Lower leg skin (tissue), 3 donors: ENCODE measurements around the gene EIF4G1.

ENCODE experiments used
- POLR2A ChIP-seq, 2 donors: fragments of 450-650 bp; IDR thresholded peaks; one replicate each; pipeline ENCODE4 v1.6.1; 2016 to 2017; ENCODE audit warnings: antibody characterized with exemption in 2 of 2, mild to moderate bottlenecking in 1 of 2, moderate library complexity in 1 of 2
- TF ChIP-seq, protein P1 (sequence below), 3 donors: fragments of 450-650 bp; IDR thresholded peaks; one replicate each; pipeline ENCODE4 v1.5.1; 2016; ENCODE audit warnings: antibody characterized with exemption in 3 of 3, mild to moderate bottlenecking in 3 of 3, moderate library complexity in 2 of 3

DNA sequence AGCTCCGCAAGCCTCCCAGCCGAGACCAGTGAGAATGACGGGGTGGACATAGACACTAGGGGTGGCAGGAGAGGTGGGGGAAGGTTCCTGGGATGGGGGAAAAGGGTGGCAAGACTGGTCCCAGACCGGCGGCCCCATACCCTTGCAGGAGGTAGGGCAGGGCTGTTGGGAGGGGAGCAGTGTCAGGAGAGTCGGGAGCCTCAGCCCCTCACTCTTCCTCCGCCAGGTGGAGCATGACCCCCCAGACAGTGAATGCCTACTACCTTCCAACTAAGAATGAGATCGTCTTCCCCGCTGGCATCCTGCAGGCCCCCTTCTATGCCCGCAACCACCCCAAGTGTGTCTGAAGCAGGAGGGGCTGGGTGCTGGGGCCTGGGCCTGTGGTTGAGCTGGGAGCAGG is 24.1 kb upstream of the EIF4G1 start:
- TF ChIP-seq POLR2A (IDR thresholded peaks at IDR 0.05) = no peak
- TF ChIP-seq, protein P1, sequence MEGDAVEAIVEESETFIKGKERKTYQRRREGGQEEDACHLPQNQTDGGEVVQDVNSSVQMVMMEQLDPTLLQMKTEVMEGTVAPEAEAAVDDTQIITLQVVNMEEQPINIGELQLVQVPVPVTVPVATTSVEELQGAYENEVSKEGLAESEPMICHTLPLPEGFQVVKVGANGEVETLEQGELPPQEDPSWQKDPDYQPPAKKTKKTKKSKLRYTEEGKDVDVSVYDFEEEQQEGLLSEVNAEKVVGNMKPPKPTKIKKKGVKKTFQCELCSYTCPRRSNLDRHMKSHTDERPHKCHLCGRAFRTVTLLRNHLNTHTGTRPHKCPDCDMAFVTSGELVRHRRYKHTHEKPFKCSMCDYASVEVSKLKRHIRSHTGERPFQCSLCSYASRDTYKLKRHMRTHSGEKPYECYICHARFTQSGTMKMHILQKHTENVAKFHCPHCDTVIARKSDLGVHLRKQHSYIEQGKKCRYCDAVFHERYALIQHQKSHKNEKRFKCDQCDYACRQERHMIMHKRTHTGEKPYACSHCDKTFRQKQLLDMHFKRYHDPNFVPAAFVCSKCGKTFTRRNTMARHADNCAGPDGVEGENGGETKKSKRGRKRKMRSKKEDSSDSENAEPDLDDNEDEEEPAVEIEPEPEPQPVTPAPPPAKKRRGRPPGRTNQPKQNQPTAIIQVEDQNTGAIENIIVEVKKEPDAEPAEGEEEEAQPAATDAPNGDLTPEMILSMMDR (IDR thresholded peaks at IDR 0.05) = no peak
